HCT116 (cell line): ENCODE results near the gene STAMBPL1. TPM values are rescaled to one million over a fixed set of nuclear protein-coding genes. Genes with fewer than 3 reads are reported as not detected.

Experiments
- ATAC-seq: fragments of 200-7000 bp; cut with Tn5 transposase; 2 replicates; pipeline ENCODE4 v1.9.1; 2020; ENCODE audit warnings: mild to moderate bottlenecking, moderate library complexity
- BruUV-seq: library from RNA; stranded (reverse); fragments of 400-500 nt; replicated peaks from 2 replicates; lab custom pipeline; 2021; lab: Mats Ljungman, UMichigan
- CTCF ChIA-PET: fragments of 300-600 bp; sonication (Branson Sonifier 250); formaldehyde crosslinking; loops from one replicate; lab custom pipeline; 2021; ENCODE audit warnings: antibody characterized with exemption; lab: Charles Lee
- POLR2A ChIA-PET: fragments of 300-600, 350-600 bp; sonication (Branson Sonifier 250); formaldehyde crosslinking; loops from one replicate; lab custom pipeline; 2021; ENCODE audit warnings: antibody characterized with exemption; lab: Charles Lee
- RAD21 ChIA-PET, 2 experiments: fragments of 300-600 bp; sonication (Branson Sonifier 250); formaldehyde crosslinking; loops; one replicate each; lab custom pipeline; 2023; ENCODE audit warnings: low total read pairs in 2 of 2; ENCODE audit not compliant: uncharacterized antibody in 2 of 2, unreplicated experiment in 2 of 2, low non-redundant PET in 1 of 2; lab: Charles Lee
- DNase-seq: peaks from one replicate; pipeline ENCODE4 v3.0.0-alpha.2; 2010; ENCODE audit warnings: low read depth, low spot score
- H2AFZ ChIP-seq: fragments of 200-600 bp; shearing (Covaris generic), sonication (generic); 2 replicates; pipeline ENCODE4 v1.6.1; 2017; ENCODE audit warnings: low read depth, mixed run types, mixed read lengths, antibody characterized with exemption, low read length; ENCODE audit not compliant: poor library complexity, severe bottlenecking
- H3K27ac ChIP-seq: 2 replicates; pipeline ENCODE4 v1.5.1; 2012; ENCODE audit warnings: low read depth, low read length
- H3K27me3 ChIP-seq: fragments of 200-600 bp; sonication (generic); 2 replicates; pipeline ENCODE4 v1.6.1; 2016; ENCODE audit warnings: mixed run types, low read length, mixed read lengths; ENCODE audit not compliant: insufficient read depth
- H3K36me3 ChIP-seq, 2 experiments: fragments of 200-500 bp in 1 of 2; fragments of 200-600 bp in 1 of 2; sonication (Bioruptor generic) in 1 of 2; sonication (generic) in 1 of 2; 2 replicates each; pipeline versions ENCODE4 v1.5.1 to v1.6.1; 2014 to 2016; ENCODE audit warnings: low read length in 2 of 2, inconsistent platforms in 1 of 2, mixed read lengths in 1 of 2, mixed run types in 1 of 2; ENCODE audit not compliant: insufficient read depth in 2 of 2, control insufficient read depth in 1 of 2
- H3K4me1 ChIP-seq, 2 experiments: fragments of 200-600 bp in 1 of 2; sonication (generic) in 1 of 2; 2 replicates each; pipeline versions ENCODE4 v1.5.1 to v1.6.1; 2012 to 2017; ENCODE audit warnings: low read length in 2 of 2, inconsistent platforms in 1 of 2, mild to moderate bottlenecking in 1 of 2, mixed read lengths in 1 of 2, mixed run types in 1 of 2, moderate library complexity in 1 of 2; ENCODE audit not compliant: insufficient read depth in 2 of 2, control insufficient read depth in 1 of 2
- H3K4me2 ChIP-seq: fragments of 200-600 bp; sonication (generic); 2 replicates; pipeline ENCODE4 v1.6.1; 2017; ENCODE audit warnings: mixed run types, low read length, mixed read lengths
- H3K4me3 ChIP-seq, 2 experiments: fragments of 200-600 bp in 1 of 2; sonication (generic) in 1 of 2; replicated peaks in 1 of 2; 2 replicates each; pipeline ENCODE4 v1.5.1; 2011 to 2016; ENCODE audit warnings: low read length in 2 of 2, control low read depth in 1 of 2, low read depth in 1 of 2, mild to moderate bottlenecking in 1 of 2, mixed read lengths in 1 of 2, mixed run types in 1 of 2
- H3K79me2 ChIP-seq: fragments of 200-600 bp; sonication (generic); 2 replicates; pipeline ENCODE4 v1.6.1; 2017; ENCODE audit warnings: mild to moderate bottlenecking, mixed run types, low read length, moderate library complexity, mixed read lengths; ENCODE audit not compliant: insufficient read depth
- H3K9ac ChIP-seq: fragments of 200-600 bp; sonication (generic); 2 replicates; pipeline ENCODE4 v1.6.1; 2016; ENCODE audit warnings: low read length, mixed read lengths
- H3K9me2 ChIP-seq: fragments of 200-600 bp; sonication (generic), shearing (Covaris generic); 2 replicates; pipeline ENCODE4 v1.6.1; 2017; ENCODE audit warnings: mixed run types, mild to moderate bottlenecking, moderate library complexity; ENCODE audit not compliant: insufficient read depth
- H3K9me3 ChIP-seq, 2 experiments: fragments of 200-500 bp in 1 of 2; fragments of 200-600 bp in 1 of 2; sonication (Bioruptor generic) in 1 of 2; sonication (generic) in 1 of 2; 2 replicates each; pipeline ENCODE4 v1.6.1; 2014 to 2017; ENCODE audit warnings: low read length in 2 of 2, mixed read lengths in 2 of 2, inconsistent platforms in 1 of 2, low read depth in 1 of 2, mild to moderate bottlenecking in 1 of 2, mixed run types in 1 of 2, moderate library complexity in 1 of 2; ENCODE audit not compliant: control insufficient read depth in 1 of 2, insufficient read depth in 1 of 2
- H4K20me1 ChIP-seq: fragments of 200-600 bp; sonication (generic), shearing (Covaris generic); 2 replicates; pipeline ENCODE4 v1.6.1; 2017; ENCODE audit warnings: mixed run types, mild to moderate bottlenecking, moderate library complexity; ENCODE audit not compliant: insufficient read depth
- CBX3 ChIP-seq: IDR thresholded peaks from 2 replicates; pipeline ENCODE4 v1.6.1; 2012; ENCODE audit warnings: low read depth
- ELF1 ChIP-seq: IDR thresholded peaks from 2 replicates; pipeline ENCODE4 v1.6.1; 2012; ENCODE audit warnings: low read depth, borderline replicate concordance
- EZH2 ChIP-seq: fragments of 200-600 bp; sonication (generic); IDR thresholded peaks from 2 replicates; pipeline ENCODE4 v1.6.1; 2017; ENCODE audit warnings: antibody characterized with exemption, mixed run types
- POLR2A ChIP-seq: IDR thresholded peaks from 2 replicates; pipeline ENCODE4 v1.7.0; 2011; ENCODE audit warnings: borderline replicate concordance; ENCODE audit not compliant: insufficient read depth, insufficient read length; ENCODE audit errors: extremely low read depth
- REST ChIP-seq: IDR thresholded peaks from 2 replicates; pipeline ENCODE4 v1.6.1; 2012; ENCODE audit warnings: low read depth
- intact Hi-C: fragments of 100-400 bp; cut with micrococcal nuclease; formaldehyde crosslinking; loops from 2 replicates; pipeline ENCODE4 v1.10.0; 2022
- total RNA-seq: library from RNA; stranded (reverse); gene quantifications from one replicate; pipeline ENCODE4 v1.2.1, GENCODE V29; 2021; ENCODE audit not compliant: unreplicated experiment

STAMBPL1 gene
- total RNA-seq, 1 experiment from 2014 or later, result 11.0 TPM

GRCh38 chr10:88913127-88913526 is 33.1 kb downstream of the STAMBPL1 start:
- H3K9me3 ChIP-seq, result no peaks in the 10 kb centered on the region
- no peak overlapping the region for H3K27ac ChIP-seq
- no peaks in the 10 kb centered on the region for H3K79me2 ChIP-seq
- no peak overlapping the region for H3K9ac ChIP-seq
- no peak overlapping the region for H3K4me3 ChIP-seq
- BruUV-seq, result no TSS peak
- peaks cover 0 to 5% of the 10 kb centered on the region in 2 experiments; a peak in 1 of 4 replicates for H3K36me3 ChIP-seq
- intact Hi-C loops, result no loop called here
- TF ChIP-seq CBX3, result no peak
- no peak for TF ChIP-seq ELF1
- no peak for TF ChIP-seq REST
- H2AFZ ChIP-seq, result no peak overlapping the region
- no peaks in the 10 kb centered on the region for H3K27me3 ChIP-seq
- H3K4me2 ChIP-seq, result no peak overlapping the region
- RAD21 ChIA-PET, result no interaction called here
- CTCF ChIA-PET, result no interaction called here
- no peaks in the 10 kb centered on the region for H4K20me1 ChIP-seq
- POLR2A ChIA-PET, result no interaction called here
- no peaks in the 10 kb centered on the region for H3K4me1 ChIP-seq
- H3K9me2 ChIP-seq, result no peaks in the 10 kb centered on the region
- ATAC-seq (no peak), DNase-seq (no peak)

GRCh38 chr10:88913788-88914187 is 33.7 kb downstream of the STAMBPL1 start:
- intact Hi-C loops, result no loop called here
- no peak overlapping the region for H3K27ac ChIP-seq

More at GRCh38 chr10:88913788-88914187, 33.7 kb downstream of the STAMBPL1 start:
- Histone ChIP-seq H2AFZ (no peak overlapping the region), H3K36me3 (peaks cover 0 to 5% of the 10 kb centered on the region in 2 experiments; a peak in 1 of 4 replicates), H3K9ac (no peak overlapping the region), H3K9me3 (no peaks in the 10 kb centered on the region), H3K9me2 (no peaks in the 10 kb centered on the region), H3K27me3 (no peaks in the 10 kb centered on the region), H3K4me2 (no peak overlapping the region), H3K79me2 (no peaks in the 10 kb centered on the region), H3K4me1 (no peaks in the 10 kb centered on the region), H3K4me3 (no peak overlapping the region), H4K20me1 (no peaks in the 10 kb centered on the region)
- no TSS peak for BruUV-seq
- ChIA-PET RAD21 (no interaction called here), POLR2A (no interaction called here), CTCF (no interaction called here)
- TF ChIP-seq EZH2, result no peak
- TF ChIP-seq POLR2A, result no peak
- no peak for ATAC-seq
- DNase-seq, result no peak
